Left lung (tissue), 10 donors: ENCODE measurements around the gene TDP2. TPM values are rescaled to one million over a fixed set of nuclear protein-coding genes. Genes with fewer than 3 reads are reported as not detected.

Experiments
- ATAC-seq: fragments of 200-7000 bp; cut with Tn5 transposase; one replicate; pipeline ENCODE4 v1.9.1; 2020; ENCODE audit warnings: moderate library complexity
- DNase-seq, 4 donors: peaks; one replicate each; pipeline ENCODE4 v3.0.0-alpha.2; 2013 to 2020
- H3K27ac ChIP-seq, 2 donors: fragments of 200-600 bp; sonication (generic) in 1 of 2; one replicate each; pipeline versions ENCODE4 v1.5.0 to v1.8.0; 2020 to 2021
- H3K27me3 ChIP-seq, 2 donors: fragments of 200-600 bp; sonication (generic) in 1 of 2; one replicate each; pipeline versions ENCODE4 v1.5.0 to v1.8.0; 2020 to 2021
- H3K36me3 ChIP-seq, 2 donors: fragments of 200-600 bp; sonication (generic) in 1 of 2; one replicate each; pipeline versions ENCODE4 v1.5.0 to v1.8.0; 2020 to 2021
- H3K4me1 ChIP-seq, 2 donors: fragments of 200-600 bp; one replicate each; pipeline ENCODE4 v1.8.0; 2021
- H3K4me3 ChIP-seq, 2 donors: fragments of 200-600 bp; sonication (generic) in 1 of 2; one replicate each; pipeline versions ENCODE4 v1.5.0 to v1.8.0; 2020 to 2021; ENCODE audit warnings: mild to moderate bottlenecking in 1 of 2
- H3K9me3 ChIP-seq, 2 donors: fragments of 200-600 bp; sonication (generic) in 1 of 2; one replicate each; pipeline versions ENCODE4 v1.5.0 to v1.8.0; 2020 to 2021
- intact Hi-C, 2 donors: fragments of 100-400 bp; cut with DNase I; formaldehyde crosslinking; loops; one replicate each; pipeline versions ENCODE4 v1.11.2 to v1.14.2; 2022
- polyA plus RNA-seq, 6 donors: library from polyadenylated mRNA; unstranded; fragments of 120-200 nt; gene quantifications; one replicate each; pipeline ENCODE4 v1.2.1, GENCODE V29; 2013; ENCODE audit not compliant: insufficient read length in 6 of 6
- total RNA-seq, 2 donors: library from RNA; stranded (reverse); fragmentation: NEBNext Ultra II Directional; extraction: Animal tissue kit (Norgen Biotek cat#: 25700); gene quantifications; one replicate each; pipeline ENCODE4 v1.2.1, GENCODE V29; 2021
- TF ChIP-seq, protein P1 (sequence below), 2 donors: fragments of 200-600 bp; sonication (generic) in 1 of 2; IDR thresholded peaks; one replicate each; pipeline versions ENCODE4 v1.5.0 to v1.8.0; 2021; ENCODE audit warnings: antibody characterized with exemption in 2 of 2
- donor health status: DM: no; HTN: yes; CAD: no.
- donor health status: DM: no; HTN: no; CAD: no.

The TDP2 gene
- total and polyA plus RNA-seq, 8 donors: 33.9 to 60.1 (median 47.6) TPM

DNA sequence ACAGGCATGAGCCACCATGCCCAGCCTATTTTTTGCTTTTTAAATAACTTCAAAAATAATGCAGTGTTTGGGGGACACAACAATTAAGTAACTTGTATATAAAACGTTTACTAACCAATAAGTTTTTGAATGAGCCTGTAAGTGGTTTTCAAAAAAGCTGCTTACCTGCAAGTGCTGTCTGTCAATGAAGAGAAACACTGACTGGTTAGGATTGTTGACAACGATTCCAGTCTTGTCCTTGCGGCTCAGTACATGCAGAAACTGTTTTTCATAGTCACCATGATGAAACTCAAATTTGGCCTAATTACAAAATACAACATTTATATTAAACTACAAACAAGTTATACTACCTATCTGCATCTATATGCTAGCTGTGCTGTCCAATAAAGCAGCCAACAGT is 41.9 kb upstream of the TDP2 start:
- ATAC-seq (no peak), DNase-seq (no peak)
- Histone ChIP-seq H3K27ac (no peak overlapping the region), H3K4me3 (no peak overlapping the region), H3K27me3 (no peaks in the 10 kb centered on the region), H3K9me3 (no peaks in the 10 kb centered on the region), H3K36me3 (peaks cover 0 to 100% of the 10 kb centered on the region in 2 donors), H3K4me1 (peaks cover 0 to 34% of the 10 kb centered on the region in 2 donors)
- intact Hi-C loops: no loop called here
- TF ChIP-seq, protein P1, sequence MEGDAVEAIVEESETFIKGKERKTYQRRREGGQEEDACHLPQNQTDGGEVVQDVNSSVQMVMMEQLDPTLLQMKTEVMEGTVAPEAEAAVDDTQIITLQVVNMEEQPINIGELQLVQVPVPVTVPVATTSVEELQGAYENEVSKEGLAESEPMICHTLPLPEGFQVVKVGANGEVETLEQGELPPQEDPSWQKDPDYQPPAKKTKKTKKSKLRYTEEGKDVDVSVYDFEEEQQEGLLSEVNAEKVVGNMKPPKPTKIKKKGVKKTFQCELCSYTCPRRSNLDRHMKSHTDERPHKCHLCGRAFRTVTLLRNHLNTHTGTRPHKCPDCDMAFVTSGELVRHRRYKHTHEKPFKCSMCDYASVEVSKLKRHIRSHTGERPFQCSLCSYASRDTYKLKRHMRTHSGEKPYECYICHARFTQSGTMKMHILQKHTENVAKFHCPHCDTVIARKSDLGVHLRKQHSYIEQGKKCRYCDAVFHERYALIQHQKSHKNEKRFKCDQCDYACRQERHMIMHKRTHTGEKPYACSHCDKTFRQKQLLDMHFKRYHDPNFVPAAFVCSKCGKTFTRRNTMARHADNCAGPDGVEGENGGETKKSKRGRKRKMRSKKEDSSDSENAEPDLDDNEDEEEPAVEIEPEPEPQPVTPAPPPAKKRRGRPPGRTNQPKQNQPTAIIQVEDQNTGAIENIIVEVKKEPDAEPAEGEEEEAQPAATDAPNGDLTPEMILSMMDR (IDR thresholded peaks at IDR 0.05): no peak

DNA sequence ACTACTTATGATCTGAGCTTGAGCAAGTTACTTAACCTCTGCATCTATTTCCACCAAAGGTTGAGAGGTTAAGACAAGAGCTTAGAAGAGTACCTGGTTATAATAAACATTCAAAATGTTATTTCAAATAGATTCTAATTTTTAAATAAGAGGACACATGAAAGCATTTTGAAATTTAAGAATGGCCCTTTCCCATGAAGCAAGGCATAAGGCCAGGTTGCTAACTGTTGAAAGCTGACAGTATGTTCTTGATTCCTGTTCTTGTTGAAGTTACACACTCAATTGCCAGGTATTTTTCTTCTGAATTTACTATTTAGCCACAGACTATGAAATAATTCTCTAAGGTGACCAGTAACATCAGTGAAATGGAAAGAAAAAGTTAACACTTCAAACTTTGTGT is 37.8 kb upstream of the TDP2 start:
- ATAC-seq: no peak
- Histone ChIP-seq H3K36me3 (peaks cover 0 to 87% of the 10 kb centered on the region in 2 donors), H3K27ac (no peak overlapping the region), H3K4me3 (no peak overlapping the region), H3K9me3 (no peaks in the 10 kb centered on the region), H3K4me1 (peaks cover 0 to 16% of the 10 kb centered on the region in 2 donors), H3K27me3 (no peaks in the 10 kb centered on the region)
- intact Hi-C loops: no loop called here
- no peak for DNase-seq
- TF ChIP-seq, protein P1 (IDR thresholded peaks at IDR 0.05): no peak

DNA sequence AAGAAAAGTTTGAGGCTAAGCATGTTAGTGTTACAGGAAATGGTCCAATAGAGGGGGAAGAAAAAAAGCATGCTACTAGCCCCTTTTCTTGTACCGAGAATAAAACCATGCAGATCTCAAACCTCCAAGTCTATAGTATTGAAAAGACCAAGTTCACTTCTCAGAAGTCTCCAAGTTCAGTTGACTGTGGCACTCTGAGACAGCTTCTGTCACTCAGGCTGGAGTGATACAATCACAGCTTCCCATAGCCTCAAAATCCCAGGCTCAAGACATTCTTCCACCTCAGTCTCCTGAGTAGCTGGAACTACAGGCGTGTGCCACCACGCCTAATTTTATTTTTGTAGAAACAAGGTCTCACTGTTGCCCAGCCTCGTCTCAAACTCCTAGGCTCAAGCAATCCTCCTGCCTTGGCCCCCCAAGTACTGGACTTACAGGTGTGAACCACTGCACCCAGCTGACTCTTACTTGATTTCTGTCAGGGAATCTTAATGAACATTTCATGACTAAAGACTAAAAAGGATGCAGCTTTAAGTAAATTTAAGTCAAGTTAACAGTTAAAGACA is 36.1 kb upstream of the TDP2 start:
- Histone ChIP-seq H3K36me3 (peaks cover 0 to 70% of the 10 kb centered on the region in 2 donors), H3K4me3 (no peak overlapping the region)
- intact Hi-C loops: no loop called here

DNA sequence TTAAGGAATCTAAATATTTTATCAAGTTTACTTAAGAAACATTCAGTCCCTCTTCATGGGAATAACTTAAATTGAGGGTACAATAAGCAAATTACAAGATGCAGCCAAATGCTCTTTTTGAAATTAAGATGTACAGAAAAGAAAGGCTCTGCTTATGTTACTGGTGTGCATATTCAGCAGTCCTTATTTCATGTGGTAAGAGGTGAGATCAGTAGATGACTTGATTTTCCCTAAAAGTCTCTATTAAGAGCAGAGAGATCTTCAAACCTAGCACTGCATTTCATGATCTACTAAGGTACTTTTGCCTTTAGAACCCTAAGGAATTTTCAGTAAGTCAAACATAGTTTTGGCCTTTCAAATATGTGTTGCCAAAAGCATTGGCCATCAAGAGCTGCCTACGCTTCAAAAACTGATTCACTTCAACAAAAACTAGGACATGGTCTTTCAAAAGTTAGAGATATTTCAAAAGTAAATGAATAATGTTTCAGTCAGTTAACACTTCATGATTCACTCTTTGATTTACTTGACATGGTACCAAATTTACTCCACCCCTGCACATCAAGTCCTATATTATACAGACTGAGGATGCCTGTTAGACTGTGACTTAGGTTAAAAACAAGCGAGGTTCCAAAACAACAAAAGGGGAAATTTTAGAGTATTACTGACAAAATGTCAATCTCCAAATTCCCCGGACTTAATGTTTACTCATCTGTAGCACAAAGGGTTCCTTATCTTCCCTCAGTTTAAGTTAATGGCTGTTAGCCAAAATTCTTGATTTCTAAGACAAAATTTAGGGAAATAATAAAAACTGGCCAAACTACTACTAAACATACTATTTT is 33.0 kb upstream of the TDP2 start:
- H3K4me3 ChIP-seq: no peak overlapping the region
- H3K4me1 ChIP-seq: peaks cover 0 to 16% of the 10 kb centered on the region in 2 donors
- H3K9me3 ChIP-seq: no peaks in the 10 kb centered on the region
- no peak overlapping the region for H3K27ac ChIP-seq
- DNase-seq (no peak), ATAC-seq (no peak)
- H3K27me3 ChIP-seq: no peaks in the 10 kb centered on the region
- intact Hi-C loops: no loop called here
- peaks cover 0 to 39% of the 10 kb centered on the region in 2 donors for H3K36me3 ChIP-seq
- TF ChIP-seq, protein P1 (IDR thresholded peaks at IDR 0.05): no peak

More for the DNA sequence above, 36.1 kb upstream of the TDP2 start:
- Histone ChIP-seq H3K27ac (peak overlapping the region in 1 of 2 donors; percentile 11), H3K9me3 (no peaks in the 10 kb centered on the region), H3K4me1 (peaks cover 0 to 16% of the 10 kb centered on the region in 2 donors), H3K27me3 (no peaks in the 10 kb centered on the region)
- ATAC-seq: no peak
- no peak for DNase-seq
- TF ChIP-seq, protein P1 (IDR thresholded peaks at IDR 0.05): no peak

DNA sequence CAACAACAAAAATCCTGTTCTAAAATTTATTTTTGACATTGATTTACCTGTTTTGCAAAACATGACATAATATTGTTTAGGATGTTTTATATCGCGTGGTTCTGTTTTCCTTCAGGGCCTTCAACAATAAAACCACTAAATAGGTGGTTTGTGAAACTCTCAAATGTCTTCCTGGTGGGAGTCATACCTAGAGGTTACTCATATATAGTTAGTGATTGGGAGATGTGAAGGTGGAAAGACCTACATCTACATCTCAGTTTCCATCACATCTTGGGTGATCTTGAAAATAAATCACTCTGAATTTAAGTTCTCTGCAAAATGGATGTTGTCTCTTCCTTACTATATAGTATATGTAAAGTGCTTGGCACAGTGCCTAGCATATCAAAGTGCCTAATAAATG is 29.4 kb upstream of the TDP2 start:
- ATAC-seq (no peak), DNase-seq (no peak)
- Histone ChIP-seq H3K36me3 (peaks cover 0 to 3% of the 10 kb centered on the region in 2 donors), H3K27ac (no peak overlapping the region), H3K4me3 (no peak overlapping the region), H3K9me3 (no peaks in the 10 kb centered on the region), H3K27me3 (no peaks in the 10 kb centered on the region), H3K4me1 (peaks cover 0 to 8% of the 10 kb centered on the region in 2 donors)
- intact Hi-C loops: no loop called here
- TF ChIP-seq, protein P1 (IDR thresholded peaks at IDR 0.05): no peak
